ENCODE data around the gene PPP4R4.
A peak's percentile ranks its signal among the peaks of the same experiment; 100 is the strongest.
"Not testable (repeated sequence)": the region's sequence is repeated elsewhere in the genome, so short reads cannot be mapped to it uniquely, and the experiment has no call there.

PPP4R4 gene

DNA sequence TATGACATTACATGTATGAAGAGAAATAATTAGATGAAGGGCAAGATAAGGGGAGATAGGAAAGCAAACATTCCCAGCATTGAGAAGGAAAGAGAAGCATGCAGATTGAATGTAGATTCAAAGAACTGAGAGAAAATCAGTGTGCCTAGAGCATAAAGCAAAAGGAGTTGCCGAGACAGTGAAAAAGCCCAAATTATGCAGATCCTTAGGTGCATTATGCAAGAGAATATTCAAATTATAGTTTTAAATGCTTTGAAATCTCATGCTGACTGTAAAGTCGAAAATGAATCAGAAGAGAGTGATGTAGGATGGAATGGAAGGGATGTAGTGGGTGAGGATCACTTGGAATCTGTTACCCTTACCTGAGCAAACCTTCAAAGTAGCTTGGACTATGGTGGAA is 49.9 kb downstream of the PPP4R4 start:
- no peaks in the 10 kb centered on the region for H3K4me1 Mint-ChIP-seq
- no peaks in the 10 kb centered on the region for H3K36me3 Mint-ChIP-seq
- H3K27ac Mint-ChIP-seq, result no peak overlapping the region
- H3K4me3 Mint-ChIP-seq, result no peak overlapping the region
- CTCF ChIA-PET, result no interaction called here
- no peak for DNase-seq
- H3K27me3 Mint-ChIP-seq, result no peaks in the 10 kb centered on the region
- no peaks in the 10 kb centered on the region for H3K9me3 Mint-ChIP-seq

- Mint-ChIP-seq H3K27ac (no peak overlapping the region), H3K4me1 (no peaks in the 10 kb centered on the region), H3K9me3 (no peaks in the 10 kb centered on the region), H3K4me3 (no peak overlapping the region), H3K36me3 (no peaks in the 10 kb centered on the region), H3K27me3 (no peaks in the 10 kb centered on the region)
- CTCF ChIA-PET, result no interaction called here
- no peak for DNase-seq
Measured at GRCh38 chr14:94225460-94226378, 51.6 kb downstream of the PPP4R4 start.

DNA sequence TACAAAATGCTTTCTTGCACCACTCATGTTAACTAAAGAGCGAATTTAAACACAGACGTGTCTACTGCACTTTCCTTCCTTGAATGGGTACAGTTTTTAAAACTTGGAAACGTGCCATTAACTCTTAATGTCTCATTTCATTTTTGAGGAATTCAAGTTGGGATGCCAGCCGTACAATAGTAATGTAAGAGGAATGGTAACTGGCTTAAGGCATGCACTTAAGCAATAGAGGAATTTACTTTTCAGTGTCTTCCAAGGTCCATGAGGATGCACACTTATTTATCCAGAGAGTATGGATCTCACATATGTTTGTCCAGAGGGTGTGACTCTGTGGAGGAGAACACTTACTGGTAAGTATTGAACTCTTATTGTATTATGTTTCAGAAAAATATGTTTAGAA is 52.9 kb downstream of the PPP4R4 start:
- Mint-ChIP-seq H3K9me3 (no peaks in the 10 kb centered on the region), H3K27ac (no peak overlapping the region), H3K4me3 (no peak overlapping the region), H3K27me3 (no peaks in the 10 kb centered on the region), H3K4me1 (no peaks in the 10 kb centered on the region), H3K36me3 (no peaks in the 10 kb centered on the region)
- no peak for DNase-seq
- CTCF ChIA-PET, result no interaction called here

- Mint-ChIP-seq H3K27me3 (no peaks in the 10 kb centered on the region), H3K4me1 (peaks cover 11% of the 10 kb centered on the region), H3K27ac (no peak overlapping the region), H3K9me3 (no peaks in the 10 kb centered on the region), H3K4me3 (no peak overlapping the region), H3K36me3 (no peaks in the 10 kb centered on the region)
- no peak for DNase-seq
- CTCF ChIA-PET, result no interaction called here
Measured at GRCh38 chr14:94237046-94237445, 62.9 kb downstream of the PPP4R4 start.

DNA sequence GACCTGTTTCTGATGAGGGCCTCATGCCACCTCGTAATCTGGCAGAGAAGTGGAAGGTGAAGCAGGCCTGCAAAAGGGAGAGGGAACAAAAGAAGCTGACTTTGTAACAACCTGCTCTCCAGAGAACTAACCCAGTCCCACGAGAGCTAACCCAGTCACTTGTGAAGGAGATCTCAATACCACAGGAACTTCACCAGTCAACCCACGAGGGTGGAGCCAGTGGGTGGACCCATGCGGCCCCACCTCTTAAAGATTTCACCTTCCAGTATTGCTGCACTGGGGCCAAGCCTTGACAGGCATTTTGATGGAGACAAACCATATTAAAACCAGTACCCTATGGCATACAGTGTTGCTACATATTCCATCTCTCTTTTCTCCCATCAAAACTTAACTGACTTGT is 63.9 kb downstream of the PPP4R4 start:
- DNase-seq, result peak; percentile 23
- Mint-ChIP-seq H3K27me3 (no peaks in the 10 kb centered on the region), H3K4me3 (no peak overlapping the region), H3K9me3 (no peaks in the 10 kb centered on the region), H3K4me1 (peaks cover 11% of the 10 kb centered on the region), H3K27ac (no peak overlapping the region), H3K36me3 (no peaks in the 10 kb centered on the region)
- CTCF ChIA-PET, result interaction anchor here (0.6 kb wide), 1 partner anchor 360 kb away, joined by 4 read pairs; no protein-coding TSS in a partner anchor

DNA sequence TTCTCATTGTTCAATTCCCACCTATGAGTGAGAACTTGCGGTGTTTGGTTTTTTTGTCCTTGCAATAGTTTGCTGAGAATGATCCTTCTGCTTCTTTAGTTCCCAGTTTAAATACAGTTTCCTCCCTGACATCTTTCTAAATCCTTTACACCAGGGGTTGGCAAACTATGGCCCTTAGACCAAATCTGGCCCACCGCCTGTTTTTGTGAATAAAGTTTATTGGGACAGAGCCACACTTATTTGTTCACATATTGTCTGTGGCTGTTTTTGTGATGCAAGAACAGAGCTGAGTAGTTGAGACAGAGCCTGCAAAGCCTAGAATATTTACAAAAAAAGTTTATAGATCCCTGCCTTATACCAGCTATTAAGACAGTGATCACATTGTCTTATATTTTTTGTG is 65.3 kb downstream of the PPP4R4 start:
- no peaks in the 10 kb centered on the region for H3K27me3 Mint-ChIP-seq
- DNase-seq, result no peak
- H3K36me3 Mint-ChIP-seq, result no peaks in the 10 kb centered on the region
- CTCF ChIA-PET, result no interaction called here
- peaks cover 11% of the 10 kb centered on the region for H3K4me1 Mint-ChIP-seq
- H3K27ac Mint-ChIP-seq, result no peak overlapping the region
- H3K4me3 Mint-ChIP-seq, result no peak overlapping the region
- no peaks in the 10 kb centered on the region for H3K9me3 Mint-ChIP-seq

GRCh38 chr14:94244182-94244581 is 70.1 kb downstream of the PPP4R4 start:
- no peak for DNase-seq
- Mint-ChIP-seq H3K27me3 (no peaks in the 10 kb centered on the region), H3K27ac (no peak overlapping the region), H3K4me1 (no peaks in the 10 kb centered on the region), H3K9me3 (no peaks in the 10 kb centered on the region), H3K4me3 (no peak overlapping the region), H3K36me3 (no peaks in the 10 kb centered on the region)
- CTCF ChIA-PET, result no interaction called here

- H3K27me3 Mint-ChIP-seq, CTCF ChIA-PET, H3K9me3 Mint-ChIP-seq, H3K36me3 Mint-ChIP-seq, H3K4me3 Mint-ChIP-seq, DNase-seq, H3K4me1 Mint-ChIP-seq, H3K27ac Mint-ChIP-seq: not testable (repeated sequence)
Measured at GRCh38 chr14:94264195-94264594, 90.1 kb downstream of the PPP4R4 start.

GRCh38 chr14:94267352-94267751 is 93.2 kb downstream of the PPP4R4 start:
- Mint-ChIP-seq H3K27me3 (no peaks in the 10 kb centered on the region), H3K4me3 (no peak overlapping the region), H3K4me1 (no peaks in the 10 kb centered on the region), H3K27ac (no peak overlapping the region), H3K36me3 (no peaks in the 10 kb centered on the region), H3K9me3 (peaks cover 5% of the 10 kb centered on the region)
- CTCF ChIA-PET, result no interaction called here
- DNase-seq, result no peak

DNA sequence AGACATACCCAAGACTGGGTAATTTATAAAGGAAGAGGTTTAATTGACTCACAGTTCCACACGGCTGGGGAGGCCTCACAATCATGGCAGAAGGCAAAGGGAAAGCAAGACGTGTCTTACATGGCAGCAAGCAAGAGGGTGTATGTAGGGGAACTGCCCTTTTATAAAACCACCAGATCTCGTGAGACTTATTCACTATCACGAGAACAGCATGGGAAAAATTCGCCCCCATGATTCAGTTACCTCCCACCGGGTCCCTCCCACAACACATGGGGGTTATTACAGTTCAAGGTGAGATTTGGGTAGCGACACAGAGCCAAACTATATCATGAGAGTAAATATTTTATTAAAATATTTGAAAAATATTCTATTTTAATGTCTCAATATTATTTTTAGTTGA is 94.5 kb downstream of the PPP4R4 start:
- CTCF ChIA-PET, DNase-seq, H3K27me3 Mint-ChIP-seq, H3K27ac Mint-ChIP-seq, H3K4me1 Mint-ChIP-seq, H3K4me3 Mint-ChIP-seq, H3K36me3 Mint-ChIP-seq, H3K9me3 Mint-ChIP-seq: not testable (repeated sequence)

DNA sequence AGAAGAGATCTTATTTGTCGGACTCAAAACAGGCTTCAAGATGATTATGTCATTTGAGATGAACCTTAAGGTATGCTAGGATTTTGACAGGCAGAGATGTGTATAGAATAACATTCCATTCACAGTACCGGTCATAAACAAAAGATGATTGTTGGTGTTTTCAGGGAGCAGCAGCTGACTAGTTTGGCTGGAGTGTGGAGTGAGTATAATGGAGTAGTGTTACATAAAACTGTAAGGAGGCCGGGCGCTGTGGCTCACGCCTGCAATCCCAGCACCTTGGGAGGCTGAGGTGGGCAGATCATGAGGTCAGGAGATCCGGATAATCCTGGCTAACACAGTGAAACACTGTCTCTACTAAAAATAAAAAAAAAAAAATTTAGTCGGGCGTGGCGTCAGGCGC is 95.0 kb downstream of the PPP4R4 start:
- CTCF ChIA-PET, result no interaction called here
- no peaks in the 10 kb centered on the region for H3K9me3 Mint-ChIP-seq
- no peak overlapping the region for H3K4me3 Mint-ChIP-seq
- no peaks in the 10 kb centered on the region for H3K4me1 Mint-ChIP-seq
- no peak for DNase-seq
- no peaks in the 10 kb centered on the region for H3K36me3 Mint-ChIP-seq
- H3K27ac Mint-ChIP-seq, result no peak overlapping the region
- no peaks in the 10 kb centered on the region for H3K27me3 Mint-ChIP-seq

DNA sequence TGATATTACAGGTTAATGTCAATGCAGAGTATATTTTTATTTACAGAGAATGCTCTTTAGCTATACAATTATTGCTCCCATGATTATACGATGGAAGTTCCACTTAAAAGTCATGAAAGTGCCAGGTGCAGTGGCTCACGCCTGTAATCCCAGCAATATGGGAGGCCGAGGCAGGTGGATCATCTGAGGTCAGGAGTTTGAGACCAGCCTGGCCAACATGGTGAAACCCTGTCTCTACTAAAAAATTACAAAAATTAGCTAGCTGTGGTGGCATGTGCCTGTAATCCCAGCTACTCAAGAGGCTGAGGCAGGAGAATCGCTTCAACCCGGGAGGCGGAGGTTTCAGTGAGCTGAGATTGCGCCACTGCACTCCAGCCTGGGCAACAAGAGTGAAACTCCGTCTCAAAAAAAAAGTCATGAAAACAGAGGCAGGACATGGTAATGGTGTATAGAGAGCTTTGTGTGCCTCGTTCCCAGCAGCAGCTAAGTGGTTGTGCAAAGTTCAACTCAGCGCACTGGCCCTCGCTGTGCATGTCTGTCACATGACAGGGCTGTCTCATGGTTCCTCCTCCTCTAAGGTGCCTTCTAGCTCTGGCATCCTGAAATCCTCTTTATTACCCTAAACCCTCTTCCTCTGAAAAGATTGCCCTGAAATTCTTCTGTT is 102.9 kb downstream of the PPP4R4 start:
- not testable (repeated sequence) for H3K4me3 Mint-ChIP-seq, H3K36me3 Mint-ChIP-seq
- CTCF ChIA-PET, result interaction anchor here (1.1 kb wide), 1 partner anchor 209 kb away, joined by 3 read pairs; no protein-coding TSS in a partner anchor

DNA sequence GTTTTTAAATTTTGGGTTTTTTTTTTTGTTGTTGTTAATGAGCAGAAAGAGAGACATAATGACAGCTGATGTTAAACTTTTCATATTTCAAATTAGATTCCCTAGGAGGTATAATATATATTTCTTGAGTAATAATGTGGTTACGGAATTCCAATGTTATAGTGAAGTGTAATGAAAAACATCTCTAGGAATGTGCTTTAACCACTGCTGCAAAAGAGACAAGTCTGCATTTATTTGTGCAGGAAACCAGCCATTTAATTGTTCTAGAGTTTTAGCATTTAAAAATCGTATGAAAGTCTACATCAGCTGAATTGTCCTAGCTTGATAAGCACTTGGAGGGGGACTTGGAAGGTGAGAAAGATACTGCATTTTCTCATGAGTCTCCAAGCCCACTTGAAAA is 104.6 kb downstream of the PPP4R4 start:
- CTCF ChIA-PET, result no interaction called here

More for the DNA sequence above, 102.9 kb downstream of the PPP4R4 start:
- not testable (repeated sequence) for H3K27me3 Mint-ChIP-seq, H3K4me1 Mint-ChIP-seq, H3K9me3 Mint-ChIP-seq, H3K27ac Mint-ChIP-seq, DNase-seq

GRCh38 chr14:94282991-94283723 is 109.0 kb downstream of the PPP4R4 start:
- CTCF ChIA-PET, result no interaction called here
- H3K27ac Mint-ChIP-seq, result no peak overlapping the region
- H3K36me3 Mint-ChIP-seq, result no peaks in the 10 kb centered on the region
- no peaks in the 10 kb centered on the region for H3K9me3 Mint-ChIP-seq
- no peak overlapping the region for H3K4me3 Mint-ChIP-seq
- H3K4me1 Mint-ChIP-seq, result peaks cover 5% of the 10 kb centered on the region
- no peaks in the 10 kb centered on the region for H3K27me3 Mint-ChIP-seq
- DNase-seq, result no peak

More for the DNA sequence above, 104.6 kb downstream of the PPP4R4 start:
- H3K27me3 Mint-ChIP-seq, result no peaks in the 10 kb centered on the region
- no peak overlapping the region for H3K4me3 Mint-ChIP-seq
- DNase-seq, result no peak
- no peak overlapping the region for H3K27ac Mint-ChIP-seq
- no peaks in the 10 kb centered on the region for H3K9me3 Mint-ChIP-seq
- H3K36me3 Mint-ChIP-seq, result no peaks in the 10 kb centered on the region
- no peaks in the 10 kb centered on the region for H3K4me1 Mint-ChIP-seq

Measured in activated naive CD4-positive, alpha-beta T cell treated with anti-CD3 and anti-CD28 coated beads, Interleukin-2, amount 10 ng/mL, durations not matched to agents 7 days and 5 days (primary cell).